Stimulated activated CD8-positive, alpha-beta memory T cell treated with anti-CD3 and anti-CD28 coated beads, Interleukin-15, amount 100 ng/mL, for 4 hours (primary cell): ENCODE data around the gene PDP2.

Experiments used
- DNase-seq, 2 donors: peaks; one replicate each; pipeline ENCODE4 v3.0.0-alpha.2; 2020; ENCODE audit warnings: low read depth in 2 of 2

PDP2 gene

DNA sequence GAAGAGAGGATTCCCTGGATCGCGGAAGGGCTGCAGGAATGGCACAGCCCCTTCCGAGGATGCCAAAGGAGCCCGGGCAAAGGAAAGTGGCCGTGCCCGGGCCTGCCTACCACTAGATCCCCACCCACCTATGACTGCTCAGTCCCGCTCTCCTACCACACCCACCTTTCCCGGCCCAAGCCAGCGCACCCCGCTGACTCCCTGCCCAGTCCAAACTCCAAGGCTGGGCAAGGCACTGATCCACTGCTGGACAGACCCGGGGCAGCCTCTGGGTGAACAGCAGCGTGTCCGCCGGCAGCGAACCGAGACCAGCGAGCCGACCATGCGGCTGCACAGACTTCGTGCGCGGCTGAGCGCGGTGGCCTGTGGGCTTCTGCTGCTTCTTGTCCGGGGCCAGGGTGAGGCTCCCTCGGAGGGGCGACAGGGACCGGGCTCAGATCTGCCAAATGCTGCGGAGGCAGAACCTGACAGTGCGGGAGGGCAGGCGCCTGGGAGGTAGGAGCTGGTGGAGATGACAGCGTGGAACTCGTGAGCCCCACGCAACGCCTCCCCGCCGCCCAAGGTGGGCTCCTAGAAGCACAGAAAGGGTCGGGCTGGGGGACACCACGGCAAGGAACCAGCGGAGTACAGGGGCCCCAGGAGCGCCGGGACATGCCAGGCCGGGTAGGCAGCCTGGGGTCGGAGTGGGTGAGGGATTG, 55.1 kb downstream of the PDP2 start, which contains the start of gene CES2:
Gene CES2, plus strand, starts transcription at position 203 of the 698 bp plus-strand sequence. Its CDS starts 120 bp downstream, at position 323.
- DNase-seq, result no peak

DNA sequence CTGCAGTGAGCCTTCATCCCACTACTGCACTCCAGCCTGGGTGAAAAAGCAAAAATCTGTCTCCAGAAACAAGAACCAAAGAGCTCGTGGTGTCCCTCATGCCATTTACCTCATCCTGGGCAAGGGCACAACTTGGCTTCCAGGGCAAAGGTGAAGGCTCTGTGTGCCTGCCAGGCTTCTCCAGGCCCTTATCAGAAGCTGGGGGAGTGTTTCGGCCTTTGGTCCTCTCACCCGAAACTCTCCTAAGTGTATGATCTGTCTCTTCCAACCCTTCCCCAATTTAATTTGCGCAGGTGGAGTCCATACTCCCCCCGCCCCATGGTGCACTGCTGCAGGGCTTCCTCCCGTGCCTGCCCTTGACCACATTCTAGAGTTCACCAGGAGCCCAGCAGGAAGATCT, 56.1 kb downstream of the PDP2 start:
- DNase-seq, result no peak

DNA sequence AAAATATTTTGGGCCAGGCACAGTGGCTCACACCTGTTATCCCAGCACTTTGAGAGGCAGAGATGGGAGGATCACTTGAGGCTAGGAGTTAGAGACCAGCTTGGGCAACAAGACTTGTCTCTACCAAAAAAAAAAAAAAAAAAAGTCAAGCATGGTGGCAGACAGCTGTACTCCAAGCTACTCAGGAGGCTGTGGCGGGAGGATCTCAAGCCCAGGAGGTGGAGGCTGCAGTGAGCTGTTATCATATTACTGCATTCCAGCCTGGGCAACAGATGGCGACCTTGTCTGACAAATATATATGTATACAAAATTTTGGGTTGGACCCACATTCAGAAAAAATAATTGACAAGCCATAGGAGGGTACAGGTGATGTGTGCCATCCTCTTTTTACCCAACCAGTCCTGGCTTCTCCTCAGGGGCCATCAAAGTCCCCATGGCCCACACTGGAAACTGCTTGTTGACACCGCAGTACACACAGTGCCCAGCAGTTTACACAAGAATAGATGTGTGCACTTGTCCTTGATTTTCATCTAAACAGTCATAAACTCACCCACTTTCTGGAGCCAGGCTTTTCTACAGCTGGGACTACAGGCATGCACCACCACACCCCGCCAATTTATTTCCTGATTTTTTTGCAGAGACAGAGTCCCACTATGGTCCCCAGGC, 56.7 kb downstream of the PDP2 start:
- no peak for DNase-seq

DNA sequence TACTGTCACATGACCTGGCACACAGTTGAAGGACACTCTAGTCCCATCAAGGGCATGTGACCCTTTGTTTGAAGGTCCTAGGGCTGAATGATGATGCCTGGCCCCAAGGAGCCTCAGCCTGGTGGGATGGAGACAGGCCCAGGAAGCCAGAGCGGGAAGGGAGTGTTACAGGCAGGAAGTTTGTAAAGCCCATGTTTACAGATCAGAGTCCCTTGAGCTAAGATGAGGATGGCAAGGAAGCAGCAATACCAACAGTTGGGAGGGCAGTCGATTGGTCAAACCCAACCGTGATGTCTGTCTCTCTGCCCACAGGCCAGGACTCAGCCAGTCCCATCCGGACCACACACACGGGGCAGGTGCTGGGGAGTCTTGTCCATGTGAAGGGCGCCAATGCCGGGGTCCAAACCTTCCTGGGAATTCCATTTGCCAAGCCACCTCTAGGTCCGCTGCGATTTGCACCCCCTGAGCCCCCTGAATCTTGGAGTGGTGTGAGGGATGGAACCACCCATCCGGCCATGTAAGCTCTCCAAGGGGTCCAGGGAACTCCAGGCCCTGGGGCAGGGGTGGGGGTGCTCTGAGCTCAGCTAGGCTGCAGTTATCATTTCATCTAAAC, 57.5 kb downstream of the PDP2 start:
- DNase-seq, result no peak

DNA sequence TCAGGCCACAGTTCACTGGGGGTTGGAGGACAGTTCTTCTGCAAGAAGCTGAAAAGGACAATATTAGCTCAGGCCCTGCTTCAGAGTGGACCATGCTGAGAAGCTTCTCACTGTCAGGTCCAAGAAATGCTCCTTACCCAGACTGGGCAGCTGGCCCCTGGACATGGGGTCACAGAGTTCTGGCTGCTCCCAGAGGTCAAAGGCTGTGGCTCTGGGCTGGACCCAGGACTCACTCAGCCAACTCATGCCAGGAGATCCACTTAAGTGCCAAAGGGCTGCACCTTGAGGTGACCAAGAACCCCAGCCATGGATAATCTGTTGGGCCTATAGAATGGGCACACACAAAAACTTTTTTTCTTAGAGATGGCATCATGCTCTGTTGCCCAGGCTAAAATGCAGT, 59.1 kb downstream of the PDP2 start:
- DNase-seq, result no peak

DNA sequence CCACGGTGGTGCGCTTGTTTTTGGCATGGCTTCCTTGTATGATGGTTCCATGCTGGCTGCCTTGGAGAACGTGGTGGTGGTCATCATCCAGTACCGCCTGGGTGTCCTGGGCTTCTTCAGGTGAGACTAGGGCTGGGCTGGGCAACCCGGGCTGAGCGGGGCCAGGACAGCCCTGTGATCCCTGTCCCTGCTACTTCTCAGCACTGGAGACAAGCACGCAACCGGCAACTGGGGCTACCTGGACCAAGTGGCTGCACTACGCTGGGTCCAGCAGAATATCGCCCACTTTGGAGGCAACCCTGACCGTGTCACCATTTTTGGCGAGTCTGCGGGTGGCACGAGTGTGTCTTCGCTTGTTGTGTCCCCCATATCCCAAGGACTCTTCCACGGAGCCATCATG, 59.9 kb downstream of the PDP2 start:
- DNase-seq, result no peak
